GM18909 (cell line): Measurements from ENCODE around the gene NBPF3.
"Not testable (repeated sequence)": the region's sequence is repeated elsewhere in the genome, so short reads cannot be mapped to it uniquely, and the experiment has no call there.

Experiments used
- ATAC-seq: cut with Tn5 transposase; IDR thresholded peaks from one replicate; pipeline ENCODE4 v1.9.1; 2021; ENCODE audit warnings: mild to moderate bottlenecking; ENCODE audit not compliant: unreplicated experiment, poor library complexity

Gene NBPF3

DNA sequence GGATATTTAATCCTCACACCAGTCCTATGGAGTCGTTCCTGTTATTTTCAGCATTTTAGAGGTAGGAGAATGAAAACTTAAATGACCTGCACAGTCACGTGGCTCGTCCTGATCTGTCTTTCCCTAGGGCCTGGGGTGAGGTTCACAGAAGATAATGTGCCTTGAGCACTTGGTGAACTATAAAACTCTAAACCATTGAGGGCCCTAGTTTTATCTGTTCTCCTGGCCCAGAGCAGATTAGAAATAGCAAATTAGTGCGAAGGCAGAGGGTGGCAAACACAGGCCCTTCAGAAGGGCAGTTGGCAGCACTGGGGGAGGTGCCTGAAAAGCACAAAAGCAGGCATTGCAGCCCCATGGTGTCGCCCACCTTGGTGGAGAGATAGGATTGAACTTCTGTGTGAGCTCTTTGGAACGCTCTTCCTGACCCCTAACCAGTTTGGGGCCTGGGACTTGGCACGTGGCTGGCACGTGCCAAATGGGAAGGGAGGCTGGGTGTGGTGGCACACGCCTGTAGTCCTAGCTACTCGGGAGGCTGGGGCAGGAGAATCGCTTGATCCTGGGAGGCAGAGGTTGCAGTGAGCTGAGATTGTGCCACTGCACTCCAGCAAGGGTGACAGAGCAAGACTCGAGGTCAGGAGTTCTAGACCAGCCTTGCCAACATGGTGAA, 1.2 kb upstream of the NBPF3 start:
- ATAC-seq: not testable (repeated sequence)

DNA sequence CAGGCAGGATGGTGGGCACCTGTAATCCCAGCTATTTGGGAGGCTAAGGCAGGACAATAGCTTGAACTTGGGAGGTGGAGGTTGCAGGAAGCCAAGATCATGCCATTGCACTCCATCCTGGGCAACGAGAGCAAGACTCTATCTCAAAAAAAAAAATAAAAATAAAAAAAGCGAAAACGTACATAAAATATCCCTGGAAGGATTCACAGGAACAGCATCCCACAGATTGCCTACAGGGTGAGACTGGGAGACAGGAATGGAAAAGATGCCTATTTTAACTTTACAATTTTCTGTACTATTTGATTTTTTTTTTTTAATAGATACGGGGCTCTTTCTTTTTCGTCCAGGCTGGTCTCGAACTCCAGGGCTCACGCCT, 604 bp upstream of the NBPF3 start:
- no peak for ATAC-seq

DNA sequence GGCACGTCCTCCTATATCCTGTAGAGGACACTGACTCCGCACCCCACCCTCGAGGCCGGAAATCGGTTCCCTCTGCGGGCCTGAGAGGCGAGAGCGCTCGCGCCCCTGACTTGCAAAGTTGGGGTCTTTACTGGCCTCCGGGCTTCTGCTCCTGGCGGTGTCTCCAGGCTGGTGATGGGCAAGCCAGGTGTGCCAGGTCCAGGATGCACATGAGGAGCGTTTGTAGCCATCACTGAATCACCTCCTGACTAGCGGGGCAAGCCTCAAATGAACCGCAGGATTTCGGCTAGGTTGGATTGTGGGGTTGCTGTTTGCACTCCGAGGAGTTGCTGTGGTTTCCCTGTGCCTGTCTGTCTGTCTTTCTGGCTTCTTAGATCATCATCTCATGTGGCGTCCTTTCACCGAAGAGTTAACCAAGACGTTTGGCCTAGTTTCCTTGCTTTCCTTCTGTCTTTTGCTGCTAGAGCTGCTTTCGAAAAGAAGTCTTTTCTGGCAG, 741 bp downstream of the NBPF3 start:
- ATAC-seq: not testable (repeated sequence)

GRCh38 chr1:21446647-21447046, 6.7 kb downstream of the NBPF3 start:
- ATAC-seq: not testable (repeated sequence)

DNA sequence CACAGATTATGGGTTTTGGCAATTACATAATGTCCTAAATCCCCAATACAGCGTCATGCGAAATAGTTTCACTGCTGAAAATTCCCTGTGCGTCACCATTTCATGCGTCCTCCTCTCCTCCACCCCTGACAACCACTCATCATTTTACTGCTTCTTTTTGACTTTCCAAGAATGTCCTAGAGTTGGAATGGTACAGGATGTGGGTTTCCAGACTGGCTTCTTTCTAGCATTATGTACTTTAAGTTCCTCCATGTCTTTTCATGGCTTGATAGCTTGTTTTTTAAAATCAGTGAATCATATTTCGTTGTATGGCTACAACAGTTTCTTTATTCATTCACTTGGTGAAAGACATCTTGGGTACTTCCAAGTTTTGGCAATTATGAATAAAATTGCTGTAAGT, 7.4 kb downstream of the NBPF3 start:
- no peak for ATAC-seq

DNA sequence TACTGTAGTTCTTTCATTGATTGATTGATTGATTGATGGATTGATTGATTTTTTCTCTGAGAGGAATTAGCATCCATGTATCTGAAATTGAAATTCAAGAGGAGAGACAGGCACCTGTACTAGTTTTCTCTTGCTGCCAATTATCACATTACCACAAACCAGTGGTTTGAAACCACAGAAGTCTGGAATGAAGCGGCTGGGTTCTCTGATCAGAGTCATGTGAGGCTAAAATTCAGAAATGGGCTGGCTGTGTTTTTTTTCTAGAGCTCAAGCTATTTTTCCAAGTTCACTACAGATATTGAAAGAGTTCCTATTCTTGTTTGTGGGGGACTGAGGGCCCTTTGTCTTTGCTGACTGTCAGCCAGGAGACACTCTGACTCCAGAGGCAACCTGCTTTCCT, 10.0 kb downstream of the NBPF3 start:
- ATAC-seq: no peak

GRCh38 chr1:21451212-21451611, 11.3 kb downstream of the NBPF3 start:
- ATAC-seq: no peak

DNA sequence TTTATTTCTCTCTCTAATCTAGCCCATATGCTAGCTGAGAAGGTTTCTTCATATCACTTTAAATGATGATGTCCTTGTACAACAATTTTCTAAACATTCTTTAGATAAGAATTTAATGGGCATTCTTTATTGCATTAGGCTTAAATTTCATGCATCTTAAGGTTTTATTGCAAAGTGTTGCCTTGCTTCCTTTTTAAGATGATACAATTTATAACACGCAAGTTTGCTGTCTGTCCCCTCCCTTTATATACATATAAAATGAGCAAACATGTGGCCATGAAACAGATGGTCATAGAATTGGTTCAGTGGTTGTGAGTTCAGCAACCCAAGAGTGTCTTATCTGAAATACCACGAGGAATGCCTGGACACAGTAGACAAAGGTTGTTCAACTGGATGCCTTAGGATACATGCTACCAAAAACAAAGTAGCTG, 12.1 kb downstream of the NBPF3 start:
- no peak for ATAC-seq

DNA sequence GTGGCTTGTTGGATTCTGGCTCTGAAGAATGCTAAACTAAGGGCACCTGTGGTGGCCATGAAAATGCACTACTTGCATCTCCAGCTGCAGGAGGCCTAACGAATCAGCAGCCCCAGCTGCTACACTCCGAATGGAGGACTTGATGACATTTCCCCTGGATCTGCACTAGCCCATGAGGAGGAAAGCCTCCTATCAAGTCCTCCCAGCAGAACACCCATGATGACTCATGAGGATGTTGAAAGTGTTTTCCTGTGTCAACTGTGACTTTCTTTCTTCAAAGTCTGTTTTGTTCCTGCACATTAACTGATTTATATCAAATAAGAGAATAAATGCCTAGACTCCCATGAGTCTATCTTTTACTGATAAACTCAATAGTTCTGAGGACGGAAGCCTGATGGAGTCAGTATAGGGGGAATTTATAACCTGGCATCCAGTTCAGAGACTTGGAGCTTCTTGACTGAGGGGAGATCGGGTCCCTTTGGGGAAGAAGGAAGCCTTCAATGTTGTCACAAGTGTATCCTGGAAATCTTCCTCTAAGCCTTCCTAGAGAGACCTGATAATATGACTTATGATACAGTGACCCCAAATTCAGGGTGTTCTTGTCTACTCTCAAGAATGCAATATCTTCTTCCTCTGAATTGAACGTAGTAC, 14.2 kb downstream of the NBPF3 start:
- not testable (repeated sequence) for ATAC-seq

GRCh38 chr1:21454904-21455303, 15.0 kb downstream of the NBPF3 start:
- not testable (repeated sequence) for ATAC-seq

- ATAC-seq: no peak
These were observed 17.7 kb downstream of the NBPF3 start for GRCh38 chr1:21457654-21458053.

GRCh38 chr1:21465127-21465526, 25.2 kb downstream of the NBPF3 start:
- not testable (repeated sequence) for ATAC-seq

DNA sequence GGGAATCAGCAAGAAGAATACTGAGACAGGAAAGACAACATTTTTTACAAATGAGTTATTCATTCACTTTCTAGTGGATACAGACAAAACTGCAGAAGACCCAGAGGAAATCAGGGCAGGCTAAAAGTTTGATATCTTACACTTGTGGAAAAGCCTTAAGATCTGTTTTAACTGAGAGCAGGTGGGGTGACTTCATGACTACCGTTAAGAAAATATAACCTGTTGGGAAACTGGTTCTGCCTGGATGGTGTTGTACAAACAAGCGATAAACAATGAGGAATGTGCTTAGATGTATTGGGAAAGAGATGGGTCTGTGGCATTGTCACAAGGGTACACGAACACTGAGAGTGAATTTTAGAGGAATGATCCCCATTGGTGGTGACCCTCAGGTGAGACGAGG, 28.0 kb downstream of the NBPF3 start:
- ATAC-seq: not testable (repeated sequence)

DNA sequence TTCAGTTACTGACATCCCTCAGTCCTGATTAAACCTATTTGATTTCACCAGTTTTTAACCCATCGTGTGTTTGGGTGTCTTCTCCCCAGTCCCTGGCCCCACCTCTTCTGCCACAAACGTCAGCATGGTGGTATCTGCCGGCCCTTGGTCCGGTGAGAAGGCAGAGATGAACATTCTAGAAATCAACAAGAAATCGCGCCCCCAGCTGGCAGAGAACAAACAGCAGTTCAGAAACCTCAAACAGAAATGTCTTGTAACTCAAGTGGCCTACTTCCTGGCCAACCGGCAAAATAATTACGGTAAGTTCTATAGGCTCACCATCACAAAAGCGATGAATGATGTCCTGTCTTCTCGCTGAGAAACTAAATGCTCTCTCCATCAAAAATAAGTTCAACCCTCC, 28.7 kb downstream of the NBPF3 start:
- ATAC-seq: no peak

- ATAC-seq: no peak
These were observed 29.6 kb downstream of the NBPF3 start for GRCh38 chr1:21469581-21469980.

- no peak for ATAC-seq
These were observed 32.9 kb downstream of the NBPF3 start for GRCh38 chr1:21472861-21473260.

- ATAC-seq: no peak
These were observed 38.4 kb downstream of the NBPF3 start for GRCh38 chr1:21478356-21478755.

DNA sequence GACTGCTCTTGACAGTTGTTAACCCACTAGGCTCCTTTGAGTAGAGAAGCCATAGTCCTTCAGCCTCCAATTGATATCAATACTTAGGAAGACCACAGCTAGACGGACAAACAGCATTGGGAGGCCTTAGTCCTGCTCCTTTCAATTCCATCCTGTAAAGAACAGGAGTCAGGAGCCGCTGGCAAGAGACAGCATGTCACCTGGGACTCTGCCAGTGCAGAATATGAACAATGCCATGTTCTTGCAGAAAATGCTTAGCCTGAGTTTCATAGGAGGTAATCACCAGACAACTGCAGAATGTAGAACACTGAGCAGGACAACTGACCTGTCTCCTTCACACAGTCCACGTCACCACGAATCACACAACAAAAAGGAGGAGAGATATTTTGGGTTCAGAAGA, 43.9 kb downstream of the NBPF3 start:
- ATAC-seq: not testable (repeated sequence)

DNA sequence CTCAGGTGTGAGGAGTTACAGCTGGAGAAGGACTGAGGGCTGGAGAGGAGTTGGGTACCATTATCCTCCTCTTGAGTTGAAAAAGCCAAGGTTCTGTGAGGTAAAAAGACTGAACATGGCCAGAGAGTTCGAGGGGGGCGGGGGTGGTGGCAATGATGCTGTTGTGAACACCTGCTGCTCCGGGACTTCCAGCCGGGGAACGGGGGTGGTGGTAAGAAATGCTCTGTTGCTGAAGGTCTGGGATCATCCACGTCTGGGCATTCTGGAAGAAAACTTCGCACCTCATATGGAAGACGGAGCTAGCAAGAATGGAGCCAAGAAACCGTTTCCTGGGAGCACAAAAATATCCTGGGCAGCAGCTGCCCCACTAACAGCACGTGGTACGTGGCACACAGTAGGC, 49.2 kb downstream of the NBPF3 start:
- ATAC-seq: no peak

GRCh38 chr1:21490774-21491487, 51.0 kb downstream of the NBPF3 start:
- no peak for ATAC-seq
